SJCRH30 (cell line): Measurements from ENCODE around the gene TLK2. TPM values are rescaled to one million over a fixed set of nuclear protein-coding genes. Genes with fewer than 3 reads are reported as not detected.
"Not testable (repeated sequence)": the region's sequence is repeated elsewhere in the genome, so short reads cannot be mapped to it uniquely, and the experiment has no call there.

Experiments used
- DNase-seq, 2 experiments: peaks; one replicate each; pipeline ENCODE4 v3.0.0-alpha.2; 2015 to 2020
- H3K27ac ChIP-seq: fragments of 250-450 bp; sonication (Bioruptor Pico); 2 replicates; pipeline ENCODE4 v1.5.1; 2020; ENCODE audit warnings: mild to moderate bottlenecking, moderate library complexity
- H3K27me3 ChIP-seq: fragments of 250-450 bp; sonication (Bioruptor Pico); 2 replicates; pipeline ENCODE4 v1.5.1; 2020; ENCODE audit warnings: mild to moderate bottlenecking, moderate library complexity
- H3K36me3 ChIP-seq: fragments of 250-450 bp; sonication (Bioruptor Pico); 2 replicates; pipeline ENCODE4 v1.5.1; 2020; ENCODE audit warnings: mild to moderate bottlenecking, moderate library complexity
- H3K4me1 ChIP-seq: fragments of 250-450 bp; sonication (Bioruptor Pico); 2 replicates; pipeline ENCODE4 v1.5.1; 2020; ENCODE audit warnings: mild to moderate bottlenecking, moderate library complexity
- H3K4me3 ChIP-seq: fragments of 250-450 bp; sonication (Bioruptor Pico); 2 replicates; pipeline ENCODE4 v1.5.1; 2020; ENCODE audit warnings: mild to moderate bottlenecking, moderate library complexity
- H3K9me3 ChIP-seq: fragments of 250-450 bp; sonication (Bioruptor Pico); replicated peaks from 2 replicates; pipeline ENCODE4 v1.5.1; 2020; ENCODE audit warnings: mild to moderate bottlenecking, moderate library complexity
- total RNA-seq: library from RNA; depleted of rRNA; stranded (reverse); fragments of >200 nt; shearing (Covaris generic); gene quantifications from 2 replicates; pipeline ENCODE4 v1.2.3, GENCODE V29; 2014

The TLK2 gene
- total RNA-seq, 1 experiment from 2014 or later: 59.5 TPM

- peaks cover 60% of the 10 kb centered on the region for H3K36me3 ChIP-seq
- H3K4me3 ChIP-seq: no peak overlapping the region
- H3K4me1 ChIP-seq: no peaks in the 10 kb centered on the region
Measured at GRCh38 chr17:62595484-62595883, 116.9 kb downstream of the TLK2 start.

DNA sequence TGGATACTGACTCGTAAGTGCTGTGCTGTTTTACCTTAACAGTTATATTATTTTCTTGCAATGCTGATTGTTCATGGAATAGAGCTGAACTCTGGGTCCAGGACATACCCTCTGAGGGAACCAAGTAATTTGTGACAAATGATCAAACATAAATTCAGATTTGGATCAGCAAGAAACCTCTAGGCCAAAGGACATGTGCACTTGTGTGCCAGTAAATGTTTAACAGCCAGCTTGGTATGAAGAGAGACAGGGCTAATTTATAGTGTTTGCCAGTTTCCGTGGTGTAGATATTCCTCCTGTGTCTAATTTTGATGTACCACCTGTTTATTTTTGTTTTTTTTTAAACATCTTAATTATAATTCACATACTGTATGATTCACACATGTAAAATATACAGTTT, 118.0 kb downstream of the TLK2 start:
- no peaks in the 10 kb centered on the region for H3K9me3 ChIP-seq
- no peak overlapping the region for H3K27ac ChIP-seq
- no peak overlapping the region for H3K4me3 ChIP-seq
- DNase-seq: no peak
- no peaks in the 10 kb centered on the region for H3K4me1 ChIP-seq
- H3K36me3 ChIP-seq: peaks cover 64% of the 10 kb centered on the region
- no peaks in the 10 kb centered on the region for H3K27me3 ChIP-seq

More at GRCh38 chr17:62595484-62595883, 116.9 kb downstream of the TLK2 start:
- Histone ChIP-seq H3K27ac (no peak overlapping the region), H3K27me3 (no peaks in the 10 kb centered on the region), H3K9me3 (no peaks in the 10 kb centered on the region)
- DNase-seq: no peak

- Histone ChIP-seq H3K9me3 (no peaks in the 10 kb centered on the region), H3K4me3 (no peak overlapping the region), H3K36me3 (peaks cover 68% of the 10 kb centered on the region), H3K27me3 (no peaks in the 10 kb centered on the region), H3K27ac (no peak overlapping the region), H3K4me1 (no peaks in the 10 kb centered on the region)
- DNase-seq: no peak
Measured at GRCh38 chr17:62597150-62597549, 118.5 kb downstream of the TLK2 start.

- H3K4me3 ChIP-seq: no peak overlapping the region
- H3K27ac ChIP-seq: no peak overlapping the region
- no peak for DNase-seq
- H3K4me1 ChIP-seq: no peaks in the 10 kb centered on the region
- no peaks in the 10 kb centered on the region for H3K27me3 ChIP-seq
- peaks cover 74% of the 10 kb centered on the region for H3K36me3 ChIP-seq
- H3K9me3 ChIP-seq: no peaks in the 10 kb centered on the region
Measured at GRCh38 chr17:62597920-62598319, 119.3 kb downstream of the TLK2 start.

- peaks cover 73% of the 10 kb centered on the region for H3K36me3 ChIP-seq
- H3K27me3 ChIP-seq: no peaks in the 10 kb centered on the region
- H3K4me1 ChIP-seq: no peaks in the 10 kb centered on the region; the same call in 1 of the 2 replicates
- no peak overlapping the region for H3K27ac ChIP-seq
- no peak for DNase-seq
- no peaks in the 10 kb centered on the region for H3K9me3 ChIP-seq
- no peak overlapping the region for H3K4me3 ChIP-seq
Measured at GRCh38 chr17:62599964-62600657, 121.5 kb downstream of the TLK2 start.

- H3K27ac ChIP-seq: no peak overlapping the region
- peaks cover 66% of the 10 kb centered on the region for H3K36me3 ChIP-seq
- no peak for DNase-seq
- H3K4me3 ChIP-seq: no peak overlapping the region
- H3K27me3 ChIP-seq: no peaks in the 10 kb centered on the region
- H3K9me3 ChIP-seq: no peaks in the 10 kb centered on the region
- no peaks in the 10 kb centered on the region; the same call in 1 of the 2 replicates for H3K4me1 ChIP-seq
Measured at GRCh38 chr17:62600805-62601204, 122.2 kb downstream of the TLK2 start.

GRCh38 chr17:62601471-62601870, 122.8 kb downstream of the TLK2 start:
- Histone ChIP-seq H3K4me1 (no peaks in the 10 kb centered on the region; the same call in 1 of the 2 replicates), H3K9me3 (no peaks in the 10 kb centered on the region), H3K4me3 (no peak overlapping the region), H3K27ac (no peak overlapping the region), H3K27me3 (no peaks in the 10 kb centered on the region), H3K36me3 (peaks cover 65% of the 10 kb centered on the region)
- DNase-seq: no peak

GRCh38 chr17:62603783-62604182, 125.2 kb downstream of the TLK2 start:
- H3K27ac ChIP-seq, DNase-seq, H3K4me1 ChIP-seq, H3K9me3 ChIP-seq, H3K27me3 ChIP-seq, H3K4me3 ChIP-seq: not testable (repeated sequence)
- peaks cover 65% of the 10 kb centered on the region for H3K36me3 ChIP-seq

GRCh38 chr17:62605588-62605987, 127.0 kb downstream of the TLK2 start:
- Histone ChIP-seq H3K27ac (no peak overlapping the region), H3K36me3 (peaks cover 70% of the 10 kb centered on the region), H3K27me3 (no peaks in the 10 kb centered on the region), H3K9me3 (no peaks in the 10 kb centered on the region), H3K4me3 (no peak overlapping the region), H3K4me1 (no peaks in the 10 kb centered on the region; the same call in 1 of the 2 replicates)
- no peak for DNase-seq

GRCh38 chr17:62611292-62611691, 132.7 kb downstream of the TLK2 start:
- H3K4me3 ChIP-seq: no peak overlapping the region
- no peaks in the 10 kb centered on the region for H3K27me3 ChIP-seq
- DNase-seq: no peak
- peaks cover 8% of the 10 kb centered on the region; the same call in 1 of the 2 replicates for H3K4me1 ChIP-seq
- H3K9me3 ChIP-seq: no peaks in the 10 kb centered on the region
- H3K36me3 ChIP-seq: peaks cover 45% of the 10 kb centered on the region
- no peak overlapping the region for H3K27ac ChIP-seq

GRCh38 chr17:62611728-62612127, 133.1 kb downstream of the TLK2 start:
- Histone ChIP-seq H3K27ac (no peak overlapping the region), H3K27me3 (no peaks in the 10 kb centered on the region), H3K4me3 (no peak overlapping the region), H3K4me1 (peaks cover 9% of the 10 kb centered on the region), H3K9me3 (no peaks in the 10 kb centered on the region), H3K36me3 (peaks cover 41% of the 10 kb centered on the region)
- no peak for DNase-seq

- H3K36me3 ChIP-seq: peaks cover 40% of the 10 kb centered on the region
- peaks cover 14% of the 10 kb centered on the region for H3K4me1 ChIP-seq
- DNase-seq, H3K4me3 ChIP-seq, H3K27me3 ChIP-seq, H3K9me3 ChIP-seq, H3K27ac ChIP-seq: not testable (repeated sequence)
Measured at GRCh38 chr17:62612289-62612688, 133.7 kb downstream of the TLK2 start.

GRCh38 chr17:62613095-62613494, 134.5 kb downstream of the TLK2 start:
- H3K27ac ChIP-seq, H3K4me3 ChIP-seq, DNase-seq, H3K9me3 ChIP-seq, H3K27me3 ChIP-seq: not testable (repeated sequence)
- peaks cover 21% of the 10 kb centered on the region for H3K4me1 ChIP-seq
- H3K36me3 ChIP-seq: peaks cover 32% of the 10 kb centered on the region

GRCh38 chr17:62614142-62614541, 135.5 kb downstream of the TLK2 start:
- Histone ChIP-seq H3K9me3 (no peaks in the 10 kb centered on the region), H3K36me3 (peaks cover 24% of the 10 kb centered on the region), H3K4me3 (no peak overlapping the region), H3K4me1 (peaks cover 25% of the 10 kb centered on the region), H3K27ac (peak overlapping the region; percentile 12; the same call in 1 of the 2 replicates), H3K27me3 (no peaks in the 10 kb centered on the region)
- peak; percentile 80 to 83 for DNase-seq

- Histone ChIP-seq H3K27me3 (no peaks in the 10 kb centered on the region), H3K4me1 (peaks cover 25% of the 10 kb centered on the region), H3K9me3 (no peaks in the 10 kb centered on the region), H3K4me3 (no peak overlapping the region), H3K36me3 (peaks cover 12% of the 10 kb centered on the region), H3K27ac (no peak overlapping the region)
- no peak for DNase-seq
Measured at GRCh38 chr17:62615503-62615902, 136.9 kb downstream of the TLK2 start.
